Trophoblast cell (in vitro differentiated cells and primary cell): ENCODE data around the gene MYO1E.

Experiments used
- DNase-seq, 2 donors: peaks; one replicate each; pipeline ENCODE4 v3.0.0-alpha.2; 2016
- H2AFZ ChIP-seq: 2 replicates; pipeline ENCODE4 v1.6.1; 2013; ENCODE audit warnings: low read length, moderate library complexity, mild to moderate bottlenecking; ENCODE audit not compliant: insufficient read depth, poor library complexity
- H2AK5ac ChIP-seq: 2 replicates; pipeline ENCODE4 v1.6.1; 2013; ENCODE audit warnings: mild to moderate bottlenecking, low read length
- H2BK120ac ChIP-seq: 2 replicates; pipeline ENCODE4 v1.6.1; 2013; ENCODE audit warnings: low read length, mild to moderate bottlenecking, moderate library complexity; ENCODE audit not compliant: insufficient read depth, poor library complexity
- H2BK12ac ChIP-seq: 2 replicates; pipeline ENCODE4 v1.6.1; 2013; ENCODE audit warnings: mild to moderate bottlenecking, low read length, moderate library complexity
- H2BK5ac ChIP-seq: 2 replicates; pipeline ENCODE4 v1.6.1; 2013; ENCODE audit warnings: low read length, low read depth, moderate library complexity, mild to moderate bottlenecking; ENCODE audit not compliant: poor library complexity
- H3K14ac ChIP-seq: 2 replicates; pipeline ENCODE4 v1.6.1; 2013; ENCODE audit warnings: mild to moderate bottlenecking, low read length
- H3K18ac ChIP-seq: 2 replicates; pipeline ENCODE4 v1.6.1; 2013; ENCODE audit warnings: mild to moderate bottlenecking, low read length
- H3K23ac ChIP-seq: 2 replicates; pipeline ENCODE4 v1.6.1; 2013; ENCODE audit warnings: low read length
- H3K27ac ChIP-seq: 2 replicates; pipeline ENCODE4 v1.5.1; 2013; ENCODE audit warnings: low read depth, mild to moderate bottlenecking, inconsistent platforms, low read length, moderate library complexity
- H3K27me3 ChIP-seq: 2 replicates; pipeline ENCODE4 v1.6.1; 2013; ENCODE audit warnings: inconsistent platforms, mild to moderate bottlenecking, low read length, moderate library complexity; ENCODE audit not compliant: insufficient read depth
- H3K36me3 ChIP-seq, 2 experiments: 1 replicate in 1 of 2; 2 replicates in 1 of 2; pipeline ENCODE4 v1.6.1; 2013; ENCODE audit warnings: low read length in 2 of 2, mild to moderate bottlenecking in 2 of 2, moderate library complexity in 1 of 2; ENCODE audit not compliant: insufficient read depth in 2 of 2, control insufficient read depth in 1 of 2
- H3K4ac ChIP-seq: 2 replicates; pipeline ENCODE4 v1.6.1; 2013; ENCODE audit warnings: low read depth, mild to moderate bottlenecking, low read length, moderate library complexity
- H3K4me1 ChIP-seq, 2 experiments: 1 replicate in 1 of 2; 2 replicates in 1 of 2; pipeline ENCODE4 v1.6.1; 2013; ENCODE audit warnings: low read length in 2 of 2, mild to moderate bottlenecking in 2 of 2, moderate library complexity in 1 of 2; ENCODE audit not compliant: insufficient read depth in 2 of 2, control insufficient read depth in 1 of 2
- H3K4me2 ChIP-seq: 2 replicates; pipeline ENCODE4 v1.6.1; 2013; ENCODE audit warnings: inconsistent platforms, mild to moderate bottlenecking, low read length, moderate library complexity
- H3K4me3 ChIP-seq: 2 replicates; pipeline ENCODE4 v1.5.1; 2013; ENCODE audit warnings: mild to moderate bottlenecking, low read depth, low read length, inconsistent platforms
- H3K79me1 ChIP-seq: one replicate; pipeline ENCODE4 v1.6.1; 2013; ENCODE audit warnings: low read length
- H3K79me2 ChIP-seq: 2 replicates; pipeline ENCODE4 v1.6.1; 2013; ENCODE audit warnings: low read length, mild to moderate bottlenecking; ENCODE audit not compliant: control insufficient read depth, insufficient read depth, poor library complexity
- H3K9ac ChIP-seq: 2 replicates; pipeline ENCODE4 v1.6.1; 2013; ENCODE audit warnings: mild to moderate bottlenecking, low read length
- H3K9me3 ChIP-seq: 2 replicates; pipeline ENCODE4 v1.6.1; 2013; ENCODE audit warnings: low read depth, mild to moderate bottlenecking, control low read depth, inconsistent platforms, low read length; ENCODE audit not compliant: insufficient read depth
- H4K12ac ChIP-seq: 2 replicates; pipeline ENCODE4 v1.6.1; 2013; ENCODE audit warnings: low read depth, mild to moderate bottlenecking, low read length, moderate library complexity
- H4K8ac ChIP-seq: 2 replicates; pipeline ENCODE4 v1.6.1; 2013; ENCODE audit warnings: low read depth, mild to moderate bottlenecking, low read length, moderate library complexity
- H4K91ac ChIP-seq: one replicate; pipeline ENCODE4 v1.6.1; 2013; ENCODE audit warnings: low read depth, mild to moderate bottlenecking, low read length, moderate library complexity
- WGBS: extraction: QIAGEN DNeasy Blood & Tissue Kit; methylation state at CpG from one replicate; pipeline ENCODE4 v1.1.7; 2013; ENCODE audit warnings: missing lambda C conversion rate; ENCODE audit not compliant: insufficient read length, insufficient coverage; ENCODE audit errors: extremely low coverage; 5-methylcytosine and 5-hydroxymethylcytosine counted together

Gene MYO1E

DNA sequence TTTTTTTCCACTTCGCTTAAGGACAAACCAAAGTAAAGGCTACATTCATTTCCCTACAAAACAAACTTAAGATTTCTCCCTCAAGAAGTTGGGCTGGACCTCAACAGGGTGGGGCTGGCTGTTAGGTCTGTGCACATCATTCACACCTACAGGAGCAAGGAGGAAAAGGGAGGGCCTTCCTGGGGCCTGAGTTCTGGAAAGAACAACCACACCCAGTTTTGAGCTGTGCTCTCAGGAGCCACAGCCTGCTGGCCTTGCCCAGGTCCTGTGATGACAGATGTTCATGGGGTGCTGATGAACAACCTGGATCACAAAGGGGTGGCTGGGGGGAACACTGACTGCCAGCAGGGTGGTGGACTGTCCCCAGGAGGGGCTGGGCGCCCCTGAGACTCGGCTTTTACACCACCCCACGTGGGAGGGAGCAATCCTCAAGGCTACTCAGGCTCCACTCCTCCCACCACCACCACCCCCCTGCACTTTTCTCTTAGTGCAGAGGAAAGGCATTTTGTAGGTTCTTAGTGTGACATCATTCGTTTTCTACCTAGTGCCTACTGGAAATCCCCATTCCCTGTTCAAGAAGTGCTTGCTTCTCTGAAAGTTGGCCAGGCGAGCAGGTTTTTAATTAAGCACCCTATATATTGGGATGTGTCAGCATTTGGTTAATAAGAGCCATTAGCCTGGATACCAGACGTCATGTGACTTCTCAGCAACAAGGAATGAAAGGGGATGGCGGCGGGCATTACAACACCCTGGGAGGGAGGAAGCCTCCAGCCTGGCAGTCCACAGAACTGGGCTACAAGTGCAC is 232.0 kb downstream of the MYO1E start:
- Histone ChIP-seq H2BK120ac (no peak overlapping the region), H3K4me2 (no peak overlapping the region), H2AFZ (no peak overlapping the region), H3K9ac (no peak overlapping the region), H3K27me3 (no peaks in the 10 kb centered on the region), H4K8ac (no peak overlapping the region), H3K4me1 (no peaks in the 10 kb centered on the region), H3K4me3 (no peak overlapping the region), H3K23ac (no peak overlapping the region), H3K4ac (no peak overlapping the region), H3K9me3 (peaks cover 2% of the 10 kb centered on the region), H3K36me3 (peaks cover 37 to 46% of the 10 kb centered on the region in 2 experiments), H3K27ac (no peak overlapping the region), H2BK5ac (no peak overlapping the region), H2BK12ac (no peak overlapping the region), H3K18ac (no peak overlapping the region), H3K79me2 (no peaks in the 10 kb centered on the region), H3K14ac (no peak overlapping the region), H4K12ac (no peak overlapping the region), H4K91ac (no peak overlapping the region), H3K79me1 (no peaks in the 10 kb centered on the region), H2AK5ac (no peak overlapping the region)
- WGBS = no CpG with 5 or more reads among the region's 9 CpGs
- DNase-seq = no peak

DNA sequence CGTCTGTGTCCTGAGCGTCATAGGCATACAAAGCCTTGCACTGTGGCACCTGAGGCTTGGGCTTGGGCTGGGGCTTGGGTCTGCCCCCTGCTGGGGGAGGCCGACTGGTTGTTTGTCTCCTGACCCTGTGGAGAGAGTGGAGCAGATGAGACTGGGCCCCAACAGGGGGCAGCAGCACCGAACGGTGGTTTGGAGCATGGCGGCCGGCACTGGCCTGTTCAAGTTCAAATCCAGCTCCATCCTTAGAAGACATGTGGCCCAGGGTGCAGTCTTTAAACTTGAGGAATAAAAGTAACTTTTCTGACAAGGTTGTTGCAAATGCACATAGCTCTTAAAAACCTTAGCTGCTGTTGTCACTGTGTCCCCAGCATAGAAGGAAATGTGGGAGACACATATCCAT is 234.4 kb downstream of the MYO1E start:
- Histone ChIP-seq H3K79me2 (no peaks in the 10 kb centered on the region), H3K79me1 (no peaks in the 10 kb centered on the region), H3K27me3 (no peaks in the 10 kb centered on the region), H2AFZ (no peak overlapping the region), H2BK5ac (no peak overlapping the region), H2BK12ac (no peak overlapping the region), H3K14ac (no peak overlapping the region), H4K12ac (no peak overlapping the region), H3K36me3 (peaks cover 37 to 54% of the 10 kb centered on the region in 2 experiments), H4K8ac (no peak overlapping the region), H2AK5ac (no peak overlapping the region), H4K91ac (no peak overlapping the region), H3K23ac (no peak overlapping the region), H3K9me3 (peaks cover 2% of the 10 kb centered on the region), H3K4me3 (no peak overlapping the region), H3K4ac (no peak overlapping the region), H3K27ac (no peak overlapping the region), H2BK120ac (no peak overlapping the region), H3K18ac (no peak overlapping the region), H3K4me2 (no peak overlapping the region), H3K4me1 (no peaks in the 10 kb centered on the region), H3K9ac (no peak overlapping the region)
- WGBS = no CpG with 5 or more reads among the region's 7 CpGs
- peak; percentile 45 to 62 for DNase-seq

DNA sequence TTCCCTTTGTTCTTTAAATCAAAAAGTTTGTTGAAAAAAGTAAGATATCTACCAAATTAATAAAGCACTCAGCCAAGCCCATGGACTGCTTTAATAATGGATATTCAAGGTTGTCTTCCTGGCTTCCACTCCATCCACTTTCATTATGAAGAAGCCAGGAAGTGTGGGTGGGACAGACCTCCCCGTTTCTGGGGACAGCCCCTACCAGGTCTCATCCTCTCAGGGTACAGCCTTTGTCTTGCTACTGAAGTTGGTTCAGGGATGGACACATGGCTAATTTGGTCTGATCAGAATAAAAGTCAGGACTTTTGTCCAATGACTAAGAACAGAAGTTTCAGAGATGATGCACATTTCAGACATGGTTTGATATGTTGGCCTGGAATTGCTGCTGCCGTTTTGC is 235.1 kb downstream of the MYO1E start:
- H4K91ac ChIP-seq = no peak overlapping the region
- H2BK5ac ChIP-seq = no peak overlapping the region
- H3K36me3 ChIP-seq = peaks cover 38 to 55% of the 10 kb centered on the region in 2 experiments
- no peak overlapping the region for H2AK5ac ChIP-seq
- H3K9ac ChIP-seq = no peak overlapping the region
- H3K79me1 ChIP-seq = no peaks in the 10 kb centered on the region
- no peak overlapping the region for H3K23ac ChIP-seq
- no peak overlapping the region for H3K18ac ChIP-seq
- H4K12ac ChIP-seq = no peak overlapping the region
- H2AFZ ChIP-seq = no peak overlapping the region
- H3K4me3 ChIP-seq = no peak overlapping the region
- no CpG with 5 or more reads among the region's 2 CpGs for WGBS
- H3K4me1 ChIP-seq = no peaks in the 10 kb centered on the region
- H3K79me2 ChIP-seq = no peaks in the 10 kb centered on the region
- H2BK120ac ChIP-seq = no peak overlapping the region
- H3K4me2 ChIP-seq = no peak overlapping the region
- H3K14ac ChIP-seq = no peak overlapping the region
- H2BK12ac ChIP-seq = no peak overlapping the region
- no peak for DNase-seq
- H3K9me3 ChIP-seq = peaks cover 2% of the 10 kb centered on the region
- no peak overlapping the region for H3K4ac ChIP-seq
- H3K27ac ChIP-seq = no peak overlapping the region
- no peak overlapping the region for H4K8ac ChIP-seq
- no peaks in the 10 kb centered on the region for H3K27me3 ChIP-seq

DNA sequence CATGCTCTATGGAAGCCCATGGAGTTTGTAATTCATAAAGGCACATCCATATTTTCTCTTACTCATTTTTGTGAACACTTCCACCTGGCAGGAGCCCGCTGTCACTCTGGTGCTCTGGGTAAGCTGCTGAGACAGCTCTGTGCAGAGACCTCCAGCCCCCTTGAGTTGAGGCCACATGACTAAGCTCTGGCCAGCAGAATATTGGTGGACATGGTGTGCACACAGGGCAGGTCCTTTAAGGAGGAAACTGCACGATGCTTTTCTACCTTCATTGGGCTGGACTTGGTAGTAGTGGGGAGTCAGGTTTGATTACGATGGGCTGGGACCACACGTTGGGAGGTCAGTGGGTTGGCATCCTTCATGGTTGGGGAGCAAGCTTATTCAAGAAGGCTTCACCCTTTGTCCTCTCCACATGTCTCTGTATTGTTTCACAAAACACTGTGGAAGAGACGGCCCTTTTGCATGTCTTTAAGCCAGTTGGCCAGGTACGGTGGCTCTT is 238.7 kb downstream of the MYO1E start:
- H2BK12ac ChIP-seq = no peak overlapping the region
- H2BK120ac ChIP-seq = no peak overlapping the region
- no peak overlapping the region for H3K23ac ChIP-seq
- no peak overlapping the region for H2AK5ac ChIP-seq
- H3K27me3 ChIP-seq = no peaks in the 10 kb centered on the region
- peaks cover 38 to 52% of the 10 kb centered on the region in 2 experiments for H3K36me3 ChIP-seq
- H3K18ac ChIP-seq = no peak overlapping the region
- H4K12ac ChIP-seq = no peak overlapping the region
- no peak overlapping the region for H2BK5ac ChIP-seq
- no peak overlapping the region for H4K91ac ChIP-seq
- WGBS = no CpG with 5 or more reads among the region's 6 CpGs
- no peaks in the 10 kb centered on the region for H3K4me1 ChIP-seq
- H3K79me2 ChIP-seq = no peaks in the 10 kb centered on the region
- H2AFZ ChIP-seq = no peak overlapping the region
- no peak for DNase-seq
- H3K79me1 ChIP-seq = no peaks in the 10 kb centered on the region
- no peaks in the 10 kb centered on the region for H3K9me3 ChIP-seq
- H3K9ac ChIP-seq = no peak overlapping the region
- no peak overlapping the region for H4K8ac ChIP-seq
- no peak overlapping the region for H3K4me2 ChIP-seq
- no peak overlapping the region for H3K4me3 ChIP-seq
- no peak overlapping the region for H3K14ac ChIP-seq
- H3K4ac ChIP-seq = no peak overlapping the region
- no peak overlapping the region for H3K27ac ChIP-seq
